ENCODE data around the gene FAM131A.

GRCh38 chr3:184389935-184390528 lies 52.6 kb downstream of the FAM131A start:
- TF ChIP-seq GATA3 (IDR thresholded peaks at IDR 0.05; ENCODE audit: low read depth, low read length): no peak
- no peak for TF ChIP-seq GATA2 (IDR thresholded peaks at IDR 0.05; ENCODE audit: low read depth, low read length)
